Skeletal muscle tissue (tissue), 4 donors: Measurements from ENCODE around the gene TMBIM4. TPM values are rescaled to one million over a fixed set of nuclear protein-coding genes. Genes with fewer than 3 reads are reported as not detected.

Experiments used
- H3K27ac ChIP-seq: one replicate; pipeline ENCODE4 v1.7.0; 2013; ENCODE audit warnings: mild to moderate bottlenecking, low read depth, low read length, inconsistent platforms
- H3K27me3 ChIP-seq, 3 donors: one replicate each; pipeline ENCODE4 v1.7.0; 2013; ENCODE audit warnings: low read length in 3 of 3; ENCODE audit not compliant: control insufficient read depth in 3 of 3, insufficient read depth in 3 of 3
- H3K36me3 ChIP-seq, 3 donors: one replicate each; pipeline ENCODE4 v1.7.0; 2013; ENCODE audit warnings: low read length in 3 of 3; ENCODE audit not compliant: control insufficient read depth in 3 of 3, insufficient read depth in 3 of 3
- H3K4me1 ChIP-seq, 3 donors: one replicate each; pipeline ENCODE4 v1.7.0; 2013; ENCODE audit warnings: low read length in 3 of 3, mild to moderate bottlenecking in 3 of 3; ENCODE audit not compliant: control insufficient read depth in 3 of 3, insufficient read depth in 3 of 3
- H3K4me3 ChIP-seq, 3 donors: one replicate each; pipeline ENCODE4 v1.7.0; 2013; ENCODE audit warnings: low read length in 3 of 3
- H3K9ac ChIP-seq, 3 donors: one replicate each; pipeline ENCODE4 v1.7.0; 2013; ENCODE audit warnings: low read length in 3 of 3, mild to moderate bottlenecking in 3 of 3, moderate library complexity in 2 of 3, low read depth in 1 of 3
- H3K9me3 ChIP-seq, 3 donors: one replicate each; pipeline ENCODE4 v1.7.0; 2013; ENCODE audit warnings: low read length in 3 of 3; ENCODE audit not compliant: control insufficient read depth in 3 of 3
- total RNA-seq: library from RNA; depleted of rRNA; stranded (reverse); fragments of >200 nt; gene quantifications from one replicate; pipeline ENCODE4 v1.2.3, GENCODE V29; 2014
- donor health status: Osteomylitis.

TMBIM4 gene
- total RNA-seq, 1 donor from 2014 or later: 28.7 TPM

GRCh38 chr12:66144791-66145754 lies 24.7 kb downstream of the TMBIM4 start:
- Histone ChIP-seq H3K9ac (no peak overlapping the region), H3K27ac (no peak overlapping the region), H3K4me3 (no peak overlapping the region), H3K4me1 (no peaks in the 10 kb centered on the region), H3K9me3 (peaks cover 0 to 2% (median 0%) of the 10 kb centered on the region in 3 donors), H3K27me3 (no peaks in the 10 kb centered on the region), H3K36me3 (peaks cover 10 to 27% (median 10%) of the 10 kb centered on the region in 3 donors)

- Histone ChIP-seq H3K27ac (no peak overlapping the region), H3K4me1 (no peaks in the 10 kb centered on the region)
These were observed 25.9 kb downstream of the TMBIM4 start for GRCh38 chr12:66143868-66144267.

DNA sequence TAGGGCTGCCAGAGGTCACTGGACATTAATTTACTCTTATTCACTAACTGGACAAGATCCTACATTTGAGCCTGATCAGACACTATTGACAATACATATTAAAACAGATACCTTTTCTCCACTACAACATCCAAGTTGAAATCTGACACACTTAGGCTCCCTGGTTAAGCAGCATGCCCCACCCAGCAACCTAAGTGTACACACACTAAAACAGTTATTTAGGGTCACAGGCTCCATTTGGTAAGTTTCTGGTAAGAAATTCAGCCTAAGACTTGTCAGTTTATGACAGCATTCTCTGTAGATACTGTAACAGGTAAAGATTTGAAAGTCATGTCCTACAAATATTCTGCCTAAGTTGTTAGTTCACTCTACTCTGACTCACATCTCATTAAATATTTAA lies 27.0 kb downstream of the TMBIM4 start:
- Histone ChIP-seq H3K9ac (no peak overlapping the region), H3K4me3 (no peak overlapping the region), H3K27me3 (no peaks in the 10 kb centered on the region), H3K4me1 (no peaks in the 10 kb centered on the region), H3K36me3 (peaks cover 10 to 29% (median 16%) of the 10 kb centered on the region in 3 donors), H3K9me3 (peaks cover 0 to 2% (median 0%) of the 10 kb centered on the region in 3 donors), H3K27ac (no peak overlapping the region)

More at GRCh38 chr12:66143868-66144267, 25.9 kb downstream of the TMBIM4 start:
- peaks cover 10 to 29% (median 16%) of the 10 kb centered on the region in 3 donors for H3K36me3 ChIP-seq
- H3K9me3 ChIP-seq: peaks cover 0 to 2% (median 0%) of the 10 kb centered on the region in 3 donors
- H3K9ac ChIP-seq: no peak overlapping the region
- no peak overlapping the region for H3K4me3 ChIP-seq
- H3K27me3 ChIP-seq: no peaks in the 10 kb centered on the region

DNA sequence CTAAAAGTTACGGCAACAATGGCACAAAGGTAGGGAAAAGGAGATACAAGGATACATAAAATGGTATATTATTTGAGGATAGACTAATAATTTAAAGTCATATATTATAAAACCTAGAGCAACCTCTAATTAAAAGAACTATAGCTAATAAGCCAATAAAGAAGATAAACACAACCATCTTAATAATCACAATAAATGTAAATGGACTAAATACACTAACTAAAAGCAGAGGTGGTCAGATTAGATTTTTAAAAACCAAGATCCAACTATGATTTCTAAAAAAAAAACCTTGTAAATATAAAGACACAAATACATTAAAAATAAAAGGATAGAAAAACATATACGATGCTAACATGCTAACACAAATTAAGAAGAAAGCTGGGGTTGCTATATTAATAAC lies 28.5 kb downstream of the TMBIM4 start:
- Histone ChIP-seq H3K27me3 (no peaks in the 10 kb centered on the region), H3K9me3 (peaks cover 0 to 2% (median 0%) of the 10 kb centered on the region in 3 donors), H3K27ac (no peak overlapping the region), H3K9ac (no peak overlapping the region), H3K4me1 (no peaks in the 10 kb centered on the region), H3K4me3 (no peak overlapping the region), H3K36me3 (peaks cover 10 to 34% (median 14%) of the 10 kb centered on the region in 3 donors)

DNA sequence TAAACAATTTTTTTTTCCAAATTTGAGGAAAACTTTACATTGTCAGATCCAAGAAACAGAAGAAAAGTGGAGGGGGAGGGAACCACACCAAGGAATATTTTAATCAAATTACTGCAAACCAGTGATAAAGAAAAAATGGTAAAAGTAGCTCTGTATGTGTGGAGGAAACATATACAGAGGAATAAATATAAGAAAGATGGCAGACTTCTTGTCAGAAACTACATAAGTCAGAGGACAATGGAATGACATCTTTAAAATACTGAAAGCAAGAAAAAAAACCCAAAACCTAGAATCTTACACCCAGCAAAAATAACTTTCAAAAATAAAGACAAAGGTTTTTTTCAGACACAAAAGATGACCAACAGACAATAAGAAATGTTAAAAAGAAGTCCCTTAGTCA lies 29.1 kb downstream of the TMBIM4 start:
- Histone ChIP-seq H3K36me3 (peaks cover 10 to 36% (median 10%) of the 10 kb centered on the region in 3 donors), H3K4me1 (no peaks in the 10 kb centered on the region), H3K9ac (no peak overlapping the region), H3K27me3 (no peaks in the 10 kb centered on the region), H3K4me3 (no peak overlapping the region), H3K9me3 (peaks cover 0 to 2% (median 0%) of the 10 kb centered on the region in 3 donors), H3K27ac (no peak overlapping the region)

DNA sequence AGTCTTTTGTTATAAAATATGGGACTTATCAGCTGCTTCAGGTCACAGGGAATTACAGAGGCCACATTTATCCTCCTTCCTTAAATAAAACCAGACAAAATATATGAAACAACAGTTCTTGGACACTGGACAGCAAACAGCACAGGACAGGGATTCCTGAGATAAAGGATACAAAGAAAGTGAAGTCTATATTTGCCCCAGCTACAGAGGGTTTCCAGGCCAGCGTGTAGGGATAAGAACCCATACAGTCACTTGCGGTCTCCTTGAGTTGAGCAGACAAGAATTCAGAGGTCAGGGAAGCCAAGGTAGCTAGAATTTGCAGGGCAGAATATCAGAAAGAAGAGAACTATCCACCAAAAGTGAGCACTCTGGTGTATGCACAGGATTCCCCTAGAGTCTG lies 30.5 kb downstream of the TMBIM4 start:
- Histone ChIP-seq H3K27me3 (no peaks in the 10 kb centered on the region), H3K36me3 (peaks cover 10 to 31% (median 10%) of the 10 kb centered on the region in 3 donors), H3K9ac (no peak overlapping the region)

GRCh38 chr12:66137937-66138336 lies 31.9 kb downstream of the TMBIM4 start:
- H3K36me3 ChIP-seq: peaks cover 9 to 31% (median 10%) of the 10 kb centered on the region in 3 donors
- H3K9ac ChIP-seq: no peak overlapping the region
- no peak overlapping the region for H3K4me3 ChIP-seq
- no peaks in the 10 kb centered on the region for H3K4me1 ChIP-seq
- no peaks in the 10 kb centered on the region for H3K27me3 ChIP-seq
- H3K27ac ChIP-seq: no peak overlapping the region
- peaks cover 0 to 2% (median 0%) of the 10 kb centered on the region in 3 donors for H3K9me3 ChIP-seq

More for the DNA sequence above, 30.5 kb downstream of the TMBIM4 start:
- Histone ChIP-seq H3K4me3 (no peak overlapping the region), H3K4me1 (no peaks in the 10 kb centered on the region), H3K27ac (no peak overlapping the region), H3K9me3 (peaks cover 0 to 2% (median 0%) of the 10 kb centered on the region in 3 donors)

DNA sequence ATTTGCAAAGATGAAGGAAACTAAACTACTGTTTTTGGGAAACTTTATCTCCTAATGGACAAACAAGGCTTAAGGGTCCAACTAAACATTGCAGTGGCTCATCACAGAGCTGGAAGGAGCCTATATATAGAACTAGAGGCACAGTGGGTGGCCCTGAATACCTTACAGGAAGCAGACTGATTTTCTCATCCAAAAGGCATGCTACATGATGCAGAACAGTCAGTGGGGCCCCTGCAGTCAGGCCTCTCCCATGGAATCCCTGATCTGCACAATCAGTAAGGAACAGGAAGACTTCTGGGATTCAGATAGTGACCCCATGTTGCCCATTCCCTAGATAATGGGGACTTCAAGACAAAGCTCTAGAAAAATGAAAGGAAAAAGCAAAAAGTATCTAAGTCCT lies 37.4 kb downstream of the TMBIM4 start:
- H3K27ac ChIP-seq: no peak overlapping the region

DNA sequence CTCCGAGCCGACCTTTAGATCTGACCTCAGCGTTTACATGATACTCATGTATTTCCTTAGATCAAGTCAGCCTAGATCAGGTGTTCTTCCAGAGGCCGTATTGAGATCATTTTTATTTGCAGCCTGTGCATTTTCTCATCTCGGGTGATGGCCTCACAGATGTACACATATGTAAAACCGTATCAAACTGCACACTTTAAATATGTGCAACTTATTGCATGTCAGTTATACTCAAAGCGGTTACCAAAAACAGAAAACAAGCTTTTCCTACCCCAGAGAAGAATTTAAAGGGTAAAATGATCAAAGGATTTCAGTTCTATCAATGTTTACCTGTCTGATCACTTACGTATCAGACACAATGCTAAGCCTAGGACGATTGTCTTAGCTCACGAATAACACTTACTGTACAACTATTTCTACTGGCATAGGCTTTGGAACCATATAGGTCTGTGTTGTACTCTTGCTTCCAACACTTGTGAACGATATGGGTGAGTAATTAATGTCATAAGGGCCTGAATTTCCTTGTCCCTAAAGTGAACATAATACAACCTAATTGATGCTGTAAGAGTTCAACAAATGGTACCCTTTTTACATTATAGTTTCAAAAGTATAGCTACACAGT lies 38.6 kb downstream of the TMBIM4 start:
- H3K9me3 ChIP-seq: no peaks in the 10 kb centered on the region
- no peak overlapping the region for H3K27ac ChIP-seq
- H3K4me1 ChIP-seq: peaks cover 15 to 18% (median 15%) of the 10 kb centered on the region in 3 donors
- peak overlapping the region; percentile 97 to 100 (median 98) for H3K4me3 ChIP-seq
- H3K36me3 ChIP-seq: peaks cover 0 to 17% (median 14%) of the 10 kb centered on the region in 3 donors
- no peaks in the 10 kb centered on the region for H3K27me3 ChIP-seq
- H3K9ac ChIP-seq: peak overlapping the region; percentile 86 to 93 (median 91)

More for the DNA sequence above, 37.4 kb downstream of the TMBIM4 start:
- Histone ChIP-seq H3K27me3 (no peaks in the 10 kb centered on the region), H3K9ac (no peak overlapping the region), H3K36me3 (peaks cover 0 to 10% (median 10%) of the 10 kb centered on the region in 3 donors), H3K4me3 (no peak overlapping the region), H3K9me3 (no peaks in the 10 kb centered on the region), H3K4me1 (peaks cover 15 to 18% (median 15%) of the 10 kb centered on the region in 3 donors)
